Measurements from ENCODE around the gene PRKCA.

Gene PRKCA

GRCh38 chr17:66755944-66756290 is 453.5 kb downstream of the PRKCA start:
- DNase-seq (ENCODE audit: low spot score): no peak

DNA sequence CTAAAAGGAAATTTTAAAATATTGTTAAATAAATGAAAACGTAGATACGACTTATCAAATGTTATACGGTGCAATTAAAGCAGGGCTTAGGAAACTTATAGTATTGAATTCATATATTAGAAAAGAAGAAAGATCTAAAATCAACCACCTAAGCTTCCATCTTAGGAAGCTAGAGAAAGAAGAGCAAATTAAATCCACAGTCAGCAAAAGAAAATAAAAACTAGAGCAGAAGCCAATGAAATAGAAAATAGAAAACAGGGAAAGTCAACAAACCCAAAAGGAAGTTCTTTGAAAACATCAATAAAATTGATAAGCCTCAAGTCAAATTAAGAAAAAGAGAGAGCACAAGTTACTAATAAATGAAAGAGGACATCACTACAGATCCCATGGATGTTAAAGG is 457.9 kb downstream of the PRKCA start:
- no peak for TF ChIP-seq CTCF (IDR thresholded peaks at IDR 0.05)
- DNase-seq (ENCODE audit: low spot score): no peak

More at GRCh38 chr17:66755944-66756290, 453.5 kb downstream of the PRKCA start:
- TF ChIP-seq CTCF (IDR thresholded peaks at IDR 0.05): no peak
- H3K4me3 ChIP-seq: no peak overlapping the region
- no peak overlapping the region for H3K27ac ChIP-seq

GRCh38 chr17:66762276-66762675 is 459.9 kb downstream of the PRKCA start:
- Histone ChIP-seq H3K4me3 (no peak overlapping the region), H3K27ac (no peak overlapping the region)
- DNase-seq (ENCODE audit: low spot score): no peak
- TF ChIP-seq CTCF (IDR thresholded peaks at IDR 0.05): no peak

More for the DNA sequence above, 457.9 kb downstream of the PRKCA start:
- Histone ChIP-seq H3K4me3 (no peak overlapping the region), H3K27ac (no peak overlapping the region)

- no peak for DNase-seq (ENCODE audit: low spot score)
- no peak overlapping the region for H3K4me3 ChIP-seq
- H3K27ac ChIP-seq: no peak overlapping the region
- no peak for TF ChIP-seq CTCF (IDR thresholded peaks at IDR 0.05)
Observed at GRCh38 chr17:66763056-66763455, 460.6 kb downstream of the PRKCA start.

DNA sequence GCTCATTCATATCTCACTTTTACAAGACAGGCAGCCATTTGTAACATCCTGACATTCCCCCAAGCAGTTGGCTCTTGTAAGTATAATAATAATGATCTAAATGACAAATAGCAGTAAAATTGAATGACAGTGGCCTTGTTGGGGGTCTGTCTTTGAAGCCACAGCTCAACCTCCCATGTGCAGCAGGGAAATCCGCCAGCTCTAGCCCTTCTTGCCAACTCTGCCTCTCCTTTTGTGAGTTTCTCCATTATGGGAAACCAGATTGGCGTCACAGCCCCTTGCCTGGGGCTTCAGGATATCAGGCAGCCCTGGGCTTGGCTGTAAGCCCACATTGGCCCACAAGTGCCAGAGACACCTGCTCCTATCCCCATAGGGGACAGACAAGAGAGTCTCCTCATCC is 462.1 kb downstream of the PRKCA start:
- TF ChIP-seq CTCF (IDR thresholded peaks at IDR 0.05): no peak
- Histone ChIP-seq H3K27ac (no peak overlapping the region), H3K4me3 (no peak overlapping the region)
- no peak for DNase-seq (ENCODE audit: low spot score)

DNA sequence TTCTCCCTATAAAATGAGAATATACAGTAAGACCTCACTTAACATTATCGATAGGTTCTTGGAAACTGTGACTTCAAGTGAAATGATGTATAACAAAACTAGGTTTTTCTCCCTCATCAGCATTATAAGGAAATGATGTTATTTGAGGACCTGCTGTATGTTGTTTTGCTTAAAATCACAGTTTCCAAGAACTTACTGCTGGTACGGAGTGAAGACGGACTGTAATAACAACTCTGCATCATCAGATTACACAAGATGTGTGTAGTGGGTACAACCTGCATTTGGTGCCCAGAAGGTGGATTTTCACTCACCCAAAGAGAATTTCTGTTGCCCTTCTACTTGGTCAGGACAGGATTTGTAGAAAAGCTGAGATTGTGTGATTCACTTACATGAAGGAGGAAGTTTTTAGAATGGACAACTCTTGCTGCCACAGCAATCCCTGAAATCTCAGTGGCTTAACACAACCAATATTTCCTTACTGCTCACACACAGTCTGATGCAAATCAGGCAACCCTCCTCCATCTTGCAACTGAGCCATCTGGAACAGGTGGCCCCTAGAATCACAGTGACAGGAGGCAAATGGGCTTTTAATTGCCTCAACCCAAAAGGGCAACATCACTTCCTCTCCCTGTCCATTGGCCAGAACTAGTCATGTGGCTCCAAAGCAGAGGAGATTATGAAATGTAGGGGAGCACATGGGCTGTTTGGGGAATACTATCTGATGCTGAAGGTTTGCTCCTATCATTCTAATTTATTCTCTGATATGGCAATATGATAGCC is 464.9 kb downstream of the PRKCA start:
- TF ChIP-seq CTCF (IDR thresholded peaks at IDR 0.05): no peak

GRCh38 chr17:66769911-66770310 is 467.5 kb downstream of the PRKCA start:
- Histone ChIP-seq H3K4me3 (no peak overlapping the region), H3K27ac (no peak overlapping the region)
- no peak for TF ChIP-seq CTCF (IDR thresholded peaks at IDR 0.05)
- DNase-seq (ENCODE audit: low spot score): no peak

More for the DNA sequence above, 464.9 kb downstream of the PRKCA start:
- DNase-seq (ENCODE audit: low spot score): no peak
- H3K27ac ChIP-seq: no peak overlapping the region
- H3K4me3 ChIP-seq: no peak overlapping the region
